ENCODE data around the gene JPT1.
"Not testable (repeated sequence)": the region's sequence is repeated elsewhere in the genome, so short reads cannot be mapped to it uniquely, and the experiment has no call there.

Gene JPT1

GRCh38 chr17:75155191-75155601 is 884 bp upstream of the JPT1 start:
- DNase-seq (ENCODE audit: low read depth, low spot score) = peak; percentile 23

DNA sequence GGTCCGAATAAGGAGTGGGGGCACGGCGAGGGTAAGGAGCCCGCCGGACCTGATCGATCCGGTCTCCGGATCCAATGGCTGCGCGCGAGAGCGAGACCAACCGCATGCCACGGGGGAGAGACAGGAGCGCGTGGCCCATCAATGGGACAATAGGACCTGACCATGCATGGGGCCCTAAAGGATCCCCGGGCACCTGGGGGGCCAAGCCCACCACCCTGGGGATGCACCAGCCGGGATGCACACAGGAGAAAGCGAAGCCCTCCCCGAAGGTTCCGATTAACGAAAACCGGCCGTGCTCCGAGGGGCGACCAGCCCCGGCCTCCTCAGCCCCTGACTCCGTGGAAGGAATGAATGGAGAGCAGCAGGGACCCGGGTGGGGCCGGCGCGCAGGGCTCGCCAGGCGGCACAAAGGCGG is 525 bp downstream of the JPT1 start:
- DNase-seq (ENCODE audit: low read depth, low spot score) = no peak

- no peak for DNase-seq (ENCODE audit: low read depth, low spot score)
These were observed 1.2 kb downstream of the JPT1 start for GRCh38 chr17:75152922-75153779.

- DNase-seq (ENCODE audit: low read depth, low spot score) = no peak
These were observed 1.8 kb downstream of the JPT1 start for GRCh38 chr17:75152523-75152921.

DNA sequence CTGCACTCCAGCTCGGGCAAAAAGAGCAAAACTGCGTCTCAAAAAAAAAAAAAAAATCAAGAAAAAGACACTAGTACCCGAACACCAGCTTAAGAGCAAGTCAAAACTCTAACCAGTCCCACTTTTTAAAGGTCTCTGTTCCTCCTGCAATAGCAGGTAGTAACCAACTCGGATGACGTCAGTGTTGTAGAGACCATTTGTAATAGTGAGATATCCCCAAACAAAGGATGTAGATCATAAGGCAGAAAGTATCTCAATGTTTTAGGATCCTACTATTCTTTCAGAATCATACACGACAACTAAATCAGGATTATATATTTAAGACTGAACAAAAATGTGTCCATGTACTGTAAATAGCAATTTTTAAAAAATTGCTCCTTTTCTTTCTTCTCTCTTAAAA is 2.4 kb downstream of the JPT1 start:
- no peak for DNase-seq (ENCODE audit: low read depth, low spot score)

DNA sequence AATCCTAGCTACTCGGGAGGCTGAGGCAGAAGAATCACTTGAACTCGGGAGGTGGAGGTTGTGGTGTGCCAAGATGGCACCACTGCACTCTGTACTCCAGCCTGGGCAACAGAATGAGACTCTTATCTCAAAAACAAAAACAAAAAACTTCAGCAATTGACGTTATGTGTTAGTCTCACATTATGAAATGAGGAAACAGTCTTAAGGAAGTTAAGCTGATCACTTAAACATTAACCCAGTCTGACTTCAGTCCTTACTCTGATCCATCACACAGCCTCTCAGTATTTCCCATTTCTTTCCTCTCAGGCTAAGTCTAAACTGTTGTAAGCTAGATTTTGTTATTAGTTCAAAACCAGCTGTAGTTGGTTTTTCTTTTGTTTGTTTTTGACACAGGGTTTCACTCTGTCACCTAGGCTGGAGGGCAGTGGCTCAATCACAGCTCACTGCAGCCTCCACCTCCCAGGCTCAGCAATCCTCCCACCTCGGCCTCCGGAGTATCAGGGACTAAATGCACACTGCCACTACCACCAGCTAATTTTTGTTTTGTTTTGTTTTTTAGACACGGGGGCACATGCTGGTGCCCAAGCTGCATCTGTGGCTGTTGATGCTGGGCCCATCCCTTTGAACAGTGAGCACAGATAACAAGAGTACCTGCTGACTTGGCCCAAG is 6.3 kb downstream of the JPT1 start:
- no peak for DNase-seq (ENCODE audit: low read depth, low spot score)

GRCh38 chr17:75146592-75146991 is 7.7 kb downstream of the JPT1 start:
- no peak for DNase-seq (ENCODE audit: low read depth, low spot score)

- DNase-seq (ENCODE audit: low read depth, low spot score) = no peak
These were observed 9.3 kb downstream of the JPT1 start for GRCh38 chr17:75144816-75145512.

- DNase-seq (ENCODE audit: low read depth, low spot score) = no peak
These were observed 11.9 kb downstream of the JPT1 start for GRCh38 chr17:75142236-75142971.

DNA sequence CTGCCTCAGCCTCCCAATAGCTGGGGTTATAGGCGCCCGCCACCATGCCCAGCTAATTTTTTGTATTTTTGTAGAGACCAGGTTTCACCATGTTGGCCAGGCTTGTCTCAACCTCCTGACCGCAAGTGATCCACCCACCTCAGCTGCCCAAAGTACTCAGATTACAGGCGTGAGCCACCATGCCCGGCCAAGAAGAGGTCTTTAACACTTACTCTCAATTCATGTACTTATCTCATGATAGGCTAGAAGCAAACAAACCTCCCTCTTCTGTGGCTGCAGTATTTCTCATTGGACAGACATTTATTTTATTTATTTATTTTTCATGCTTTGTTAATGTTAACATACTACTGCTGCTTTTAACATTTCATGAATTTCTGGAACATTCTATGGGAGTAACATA is 15.8 kb downstream of the JPT1 start:
- no peak for DNase-seq (ENCODE audit: low read depth, low spot score)

DNA sequence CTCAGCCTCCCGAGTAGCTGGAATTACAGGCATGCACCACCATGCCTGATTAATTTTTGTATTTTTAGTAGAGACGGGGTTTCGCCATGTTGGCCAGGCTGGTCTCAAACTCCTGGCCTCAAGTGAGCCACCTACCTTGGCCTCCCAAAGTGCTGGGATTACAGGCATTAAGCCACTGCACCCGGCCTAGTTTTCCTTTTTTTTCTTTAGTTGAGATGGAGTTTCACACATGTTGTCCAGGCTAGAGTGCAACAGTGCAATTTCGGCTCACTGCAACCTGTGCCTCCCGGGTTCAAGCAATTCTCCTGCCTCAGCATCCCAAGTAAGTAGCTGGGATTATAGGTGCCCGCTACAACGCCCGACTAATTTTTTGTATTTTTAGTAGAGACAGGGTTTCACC is 16.6 kb downstream of the JPT1 start:
- not testable (repeated sequence) for DNase-seq (ENCODE audit: low read depth, low spot score)

DNA sequence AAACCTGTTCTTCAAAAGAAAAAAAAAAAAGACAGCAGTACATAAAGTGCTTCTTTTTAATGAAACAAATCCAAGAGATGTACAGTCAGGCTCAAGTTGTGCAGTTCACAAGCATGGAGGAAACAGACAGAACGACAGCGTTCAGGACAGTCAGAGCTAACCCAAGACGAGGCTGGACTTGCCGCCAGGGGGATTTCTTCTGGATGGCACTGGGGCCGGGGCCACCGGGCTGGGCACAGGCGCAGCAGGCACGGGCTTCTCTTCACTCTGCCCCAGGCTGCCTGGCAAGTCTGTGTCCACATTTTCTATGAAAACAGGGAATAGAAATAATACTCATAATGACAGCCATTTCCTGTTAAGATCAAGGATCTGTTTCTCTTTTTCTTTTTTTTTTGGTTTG is 18.4 kb downstream of the JPT1 start:
- DNase-seq (ENCODE audit: low read depth, low spot score) = no peak

- no peak for DNase-seq (ENCODE audit: low read depth, low spot score)
These were observed 18.9 kb downstream of the JPT1 start for GRCh38 chr17:75135452-75135851.

- not testable (repeated sequence) for DNase-seq (ENCODE audit: low read depth, low spot score)
These were observed 20.5 kb downstream of the JPT1 start for GRCh38 chr17:75133607-75134347.

- DNase-seq (ENCODE audit: low read depth, low spot score) = no peak
These were observed 21.3 kb downstream of the JPT1 start for GRCh38 chr17:75133001-75133400.

- not testable (repeated sequence) for DNase-seq (ENCODE audit: low read depth, low spot score)
These were observed 22.0 kb downstream of the JPT1 start for GRCh38 chr17:75132018-75133000.

DNA sequence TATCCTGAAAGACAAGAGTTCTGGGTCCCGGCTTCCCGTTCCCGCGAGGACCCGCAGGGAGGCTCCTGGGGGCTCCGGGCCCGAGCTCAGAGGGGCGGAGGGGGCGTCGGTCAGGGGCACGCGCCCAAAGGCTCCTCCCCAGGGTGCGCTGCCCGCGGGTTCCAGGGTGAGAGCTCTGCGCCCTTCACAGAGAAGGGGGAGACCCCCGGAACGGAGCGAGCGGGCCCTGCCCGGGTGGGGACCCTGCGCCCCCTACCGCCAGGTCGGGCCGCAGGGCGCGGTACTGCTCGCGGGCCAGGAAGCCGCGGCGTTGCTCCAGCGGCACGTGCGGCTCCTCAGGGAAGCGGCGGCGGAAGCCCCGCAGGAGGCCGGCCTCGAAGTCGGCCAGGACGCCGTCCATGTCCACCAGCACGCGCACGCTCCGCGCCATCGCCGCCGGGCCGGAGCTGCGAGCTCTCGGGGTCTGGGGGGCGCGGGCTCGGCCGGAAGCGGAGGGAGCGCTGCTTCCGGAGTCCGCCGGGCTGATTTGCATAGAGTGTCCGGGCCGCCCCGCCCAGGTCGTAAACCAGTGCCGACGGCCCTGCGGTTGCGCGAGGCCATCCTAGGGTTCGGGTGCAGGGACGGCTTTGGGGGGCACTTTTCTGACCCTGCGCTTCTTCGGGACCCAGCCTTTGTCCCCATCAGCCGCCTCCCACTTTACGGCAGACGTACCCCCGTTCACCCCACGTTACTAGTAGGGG is 22.9 kb downstream of the JPT1 start, which contains the start of gene NT5C:
Gene NT5C, minus strand, starts transcription at position 465 of the 740 bp plus-strand sequence. Its CDS starts 35 bp downstream, at position 430.
- DNase-seq (ENCODE audit: low read depth, low spot score) = peak; percentile 75

GRCh38 chr17:75130632-75131277 is 23.6 kb downstream of the JPT1 start:
- DNase-seq (ENCODE audit: low read depth, low spot score) = no peak

Data from iPS DF 19.7 (cell line).